ENCODE data around the gene PCBP1. TPM values are rescaled to one million over a fixed set of nuclear protein-coding genes. Genes with fewer than 3 reads are reported as not detected.
"Not testable (repeated sequence)": the region's sequence is repeated elsewhere in the genome, so short reads cannot be mapped to it uniquely, and the experiment has no call there.

PCBP1 gene
- total and polyA plus RNA-seq, 4 donors: 134 to 453 (median 297) TPM

DNA sequence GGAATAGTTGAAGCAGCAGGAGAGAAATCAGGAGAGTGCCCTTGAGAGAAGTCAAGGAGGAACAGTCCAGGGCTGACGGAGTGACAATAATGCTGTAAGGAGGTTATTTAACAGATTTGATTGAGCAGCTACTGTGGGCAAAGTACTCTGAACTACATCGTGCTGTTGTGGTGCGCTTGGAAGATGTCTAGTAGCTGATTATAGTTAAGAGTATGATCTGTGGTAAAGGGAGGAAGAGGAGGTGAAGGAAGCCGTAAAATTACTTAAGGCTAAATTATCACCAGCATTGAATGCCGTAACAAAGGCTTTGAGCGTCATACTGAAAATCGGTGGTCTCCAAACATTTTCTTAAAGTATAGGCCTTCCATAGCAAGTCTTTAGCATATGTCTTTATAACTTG lies 4.5 kb downstream of the PCBP1 start:
- peak overlapping the region in 1 of 2 donors; percentile 57 for H3K27ac ChIP-seq (ENCODE audit: low read depth in 1 of 2, low read length in 1 of 2)
- no peaks in the 10 kb centered on the region for H3K9me3 ChIP-seq (ENCODE audit: control insufficient read depth in 4 of 4, insufficient read depth in 3 of 4, low read length in 3 of 4)
- H3K4me1 ChIP-seq (ENCODE audit: control insufficient read depth in 5 of 5, insufficient read depth in 5 of 5, low read length in 5 of 5): peaks cover 4 to 22% (median 11%) of the 10 kb centered on the region in 5 donors
- TF ChIP-seq CTCF (IDR thresholded peaks at IDR 0.05; ENCODE audit: control extremely low read depth, extremely low read depth): no peak
- WGBS, 2 donors: 77 to 82% methylated on average over 7 of the region's 7 CpGs
- DNase-seq (no peak), ATAC-seq (ENCODE audit: insufficient read depth, low FRiP score) (no peak)
- H3K27me3 ChIP-seq (ENCODE audit: control insufficient read depth in 3 of 3, insufficient read depth in 3 of 3, low read length in 2 of 3): no peaks in the 10 kb centered on the region
- peaks cover 0 to 17% (median 8%) of the 10 kb centered on the region in 4 donors for H3K36me3 ChIP-seq (ENCODE audit: control insufficient read depth in 4 of 4, insufficient read depth in 4 of 4, low read length in 4 of 4)
- H3K9ac ChIP-seq (ENCODE audit: insufficient read depth in 1 of 2, low read length in 2 of 2): no peak overlapping the region
- no peak overlapping the region for H3K4me3 ChIP-seq

DNA sequence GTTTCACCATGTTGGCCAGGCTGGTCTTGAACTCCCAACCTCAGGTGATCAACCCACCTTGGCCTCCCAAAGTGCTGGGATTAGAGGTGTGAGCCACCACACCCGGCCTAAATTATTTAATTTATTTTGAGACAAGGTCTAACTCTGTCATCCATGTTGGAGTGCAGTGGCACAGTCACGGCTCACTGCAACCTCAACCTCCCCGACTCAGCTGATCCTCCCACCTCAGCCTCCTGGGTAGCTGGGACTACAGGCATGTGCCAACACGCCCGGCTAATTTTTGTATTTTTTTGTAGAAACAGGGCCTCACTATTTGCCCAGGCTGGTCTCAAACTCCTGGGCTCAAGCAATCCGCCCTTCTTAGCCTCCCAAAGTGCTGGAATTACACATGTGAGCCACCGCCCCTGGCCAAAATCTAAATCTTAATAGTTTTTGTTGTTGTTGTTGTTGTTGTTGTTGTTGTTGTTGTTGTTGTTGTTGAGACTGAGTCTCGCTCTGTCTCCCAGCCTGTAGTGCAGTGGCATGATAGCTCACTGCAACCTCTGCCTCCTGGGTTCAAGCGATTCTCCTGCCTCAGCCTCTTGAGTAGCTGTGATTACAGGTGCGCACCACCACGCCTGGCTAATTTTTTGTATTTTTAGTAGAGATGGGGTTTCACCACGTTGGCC lies 5.4 kb downstream of the PCBP1 start:
- H3K9ac ChIP-seq (ENCODE audit: insufficient read depth in 1 of 2, low read length in 2 of 2); H3K9me3 ChIP-seq (ENCODE audit: control insufficient read depth in 4 of 4, insufficient read depth in 3 of 4, low read length in 3 of 4); DNase-seq; H3K4me3 ChIP-seq; H3K27me3 ChIP-seq (ENCODE audit: control insufficient read depth in 3 of 3, insufficient read depth in 3 of 3, low read length in 2 of 3); ATAC-seq (ENCODE audit: insufficient read depth, low FRiP score); H3K27ac ChIP-seq (ENCODE audit: low read depth in 1 of 2, low read length in 1 of 2): not testable (repeated sequence)
- Histone ChIP-seq H3K4me1 (ENCODE audit: control insufficient read depth in 5 of 5, insufficient read depth in 5 of 5, low read length in 5 of 5) (peaks cover 4 to 22% (median 11%) of the 10 kb centered on the region in 5 donors), H3K36me3 (ENCODE audit: control insufficient read depth in 4 of 4, insufficient read depth in 4 of 4, low read length in 4 of 4) (peaks cover 0 to 14% (median 8%) of the 10 kb centered on the region in 4 donors)
- WGBS, 2 donors: 94 to 96% methylated on average over 12 of the region's 12 CpGs

- TF ChIP-seq CTCF (IDR thresholded peaks at IDR 0.05; ENCODE audit: control extremely low read depth, extremely low read depth): no peak
- Histone ChIP-seq H3K4me1 (ENCODE audit: control insufficient read depth in 5 of 5, insufficient read depth in 5 of 5, low read length in 5 of 5) (peaks cover 4 to 13% (median 11%) of the 10 kb centered on the region in 5 donors), H3K9me3 (ENCODE audit: control insufficient read depth in 4 of 4, insufficient read depth in 3 of 4, low read length in 3 of 4) (no peaks in the 10 kb centered on the region), H3K27me3 (ENCODE audit: control insufficient read depth in 3 of 3, insufficient read depth in 3 of 3, low read length in 2 of 3) (no peaks in the 10 kb centered on the region), H3K9ac (ENCODE audit: insufficient read depth in 1 of 2, low read length in 2 of 2) (no peak overlapping the region), H3K27ac (ENCODE audit: low read depth in 1 of 2, low read length in 1 of 2) (peak overlapping the region; percentile 76 to 99), H3K4me3 (no peak overlapping the region), H3K36me3 (ENCODE audit: control insufficient read depth in 4 of 4, insufficient read depth in 4 of 4, low read length in 4 of 4) (no peaks in the 10 kb centered on the region)
- DNase-seq (no peak), ATAC-seq (ENCODE audit: insufficient read depth, low FRiP score) (no peak)
- WGBS, 2 donors: 84 to 91% methylated on average over 5 of the region's 5 CpGs
These were observed 7.1 kb downstream of the PCBP1 start for GRCh38 chr2:70094171-70094977.
